Osteoblast (primary cell): ENCODE measurements around the gene NHERF2. TPM values are rescaled to one million over a fixed set of nuclear protein-coding genes. Genes with fewer than 3 reads are reported as not detected.

Source experiments
- DNase-seq: peaks from one replicate; pipeline ENCODE4 v3.0.0; 2011; ENCODE audit warnings: low spot score, mixed read lengths; ENCODE audit not compliant: insufficient read length; ENCODE audit errors: missing footprints
- H2AFZ ChIP-seq: 2 replicates; pipeline ENCODE4 v1.6.0; 2011; ENCODE audit warnings: mild to moderate bottlenecking, low read length
- H3K27ac ChIP-seq: 2 replicates; pipeline ENCODE4 v1.5.1; 2011; ENCODE audit warnings: mild to moderate bottlenecking, low read depth, low read length, moderate library complexity
- H3K27me3 ChIP-seq: 2 replicates; pipeline ENCODE4 v1.6.0; 2012; ENCODE audit warnings: mild to moderate bottlenecking, control low read depth, inconsistent platforms, low read length, moderate library complexity; ENCODE audit not compliant: insufficient read depth
- H3K36me3 ChIP-seq: 2 replicates; pipeline ENCODE4 v1.5.1; 2011; ENCODE audit warnings: mild to moderate bottlenecking, low read length, control low read depth, moderate library complexity; ENCODE audit not compliant: insufficient read depth
- H3K4me1 ChIP-seq: 2 replicates; pipeline ENCODE4 v1.5.1; 2011; ENCODE audit warnings: mild to moderate bottlenecking, low read length, control low read depth, moderate library complexity; ENCODE audit not compliant: insufficient read depth
- H3K4me2 ChIP-seq: 2 replicates; pipeline ENCODE4 v1.6.0; 2011; ENCODE audit warnings: mild to moderate bottlenecking, low read length; ENCODE audit not compliant: insufficient read depth
- H3K4me3 ChIP-seq: fragments of 200-600 bp; sonication (generic); 3 replicates; pipeline ENCODE4 v1.5.1; 2012; ENCODE audit warnings: mild to moderate bottlenecking, low read length, inconsistent platforms; ENCODE audit not compliant: insufficient read depth
- H3K79me2 ChIP-seq: 2 replicates; pipeline ENCODE4 v1.6.0; 2012; ENCODE audit warnings: mild to moderate bottlenecking, low read length, control low read depth, inconsistent platforms; ENCODE audit not compliant: insufficient read depth
- H3K9me3 ChIP-seq: 2 replicates; pipeline ENCODE4 v1.5.1; 2011; ENCODE audit warnings: low read depth, low read length, control low read depth
- H4K20me1 ChIP-seq: 2 replicates; pipeline ENCODE4 v1.6.0; 2012; ENCODE audit warnings: mild to moderate bottlenecking, low read length, control low read depth; ENCODE audit not compliant: insufficient read depth
- CTCF ChIP-seq: IDR thresholded peaks from 2 replicates; pipeline ENCODE4 v1.5.1; 2011; ENCODE audit warnings: mild to moderate bottlenecking, low read depth, low read length, moderate library complexity; ENCODE audit errors: extremely low read depth
- total RNA-seq: library from RNA; depleted of rRNA; stranded (reverse); fragments of >200 nt; gene quantifications from 2 replicates; pipeline ENCODE4 v1.2.3, GENCODE V29; 2012

The NHERF2 gene
- total RNA-seq, 1 donor, result 33.7 TPM

DNA sequence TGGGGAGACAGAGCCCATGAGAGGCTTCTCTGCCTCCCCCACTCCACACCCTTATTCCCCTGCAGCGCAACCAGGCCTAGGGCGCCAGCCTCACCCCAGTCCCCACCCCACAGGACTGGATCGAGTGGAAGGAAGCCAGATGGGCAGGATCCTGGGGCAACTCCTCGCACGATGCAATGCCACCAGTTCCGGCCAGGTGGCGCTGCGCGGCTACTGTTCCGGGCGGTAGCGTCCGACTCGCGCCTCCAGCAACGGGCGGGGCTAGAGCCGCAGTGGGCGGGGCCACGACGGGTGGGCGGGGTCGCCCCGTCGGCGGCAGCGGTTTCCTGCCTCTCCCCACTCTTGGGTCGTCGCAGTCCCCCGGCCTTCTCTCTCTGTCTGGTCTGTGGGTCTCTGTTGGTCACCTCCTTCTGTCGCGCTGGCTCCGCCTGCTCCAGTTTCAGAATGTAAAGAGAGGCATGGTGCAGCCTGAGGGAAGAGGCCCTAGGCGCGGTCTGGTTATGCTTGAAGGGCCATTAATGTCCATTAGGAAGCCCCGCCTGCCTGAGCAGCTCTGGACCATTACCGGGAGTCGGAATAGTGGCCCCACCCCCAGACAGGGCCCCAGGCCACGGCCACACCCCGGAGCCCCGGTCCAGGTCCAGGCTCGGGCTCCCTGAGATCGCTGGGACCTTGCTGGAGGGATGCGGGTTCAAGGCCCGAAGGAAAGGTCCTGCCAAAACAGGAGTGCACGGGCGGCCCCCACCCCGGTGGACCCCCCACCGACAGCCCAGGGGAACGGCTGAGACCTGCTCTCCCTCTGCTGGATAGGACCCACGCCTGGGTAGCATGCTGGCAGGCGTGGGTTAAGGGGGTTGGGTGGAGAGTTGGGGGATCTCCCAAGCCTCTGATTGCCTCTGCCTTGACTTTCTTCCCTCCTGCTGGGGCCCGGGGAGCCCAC, 3.3 kb upstream of the NHERF2 start:
- peaks cover 19% of the 10 kb centered on the region for H3K27me3 ChIP-seq
- H3K9me3 ChIP-seq, result no peaks in the 10 kb centered on the region
- peak; percentile 82 for TF ChIP-seq CTCF
- H3K36me3 ChIP-seq, result no peaks in the 10 kb centered on the region
- peak; percentile 100 for DNase-seq
- H3K79me2 ChIP-seq, result peaks cover 12% of the 10 kb centered on the region
- peaks cover 11% of the 10 kb centered on the region for H4K20me1 ChIP-seq
- H3K4me2 ChIP-seq, result peak overlapping the region; percentile 91
- H3K27ac ChIP-seq, result no peak overlapping the region
- H3K4me3 ChIP-seq, result peak overlapping the region; percentile 70
- H3K4me1 ChIP-seq, result peaks cover 15% of the 10 kb centered on the region
- peak overlapping the region; percentile 97 for H2AFZ ChIP-seq

DNA sequence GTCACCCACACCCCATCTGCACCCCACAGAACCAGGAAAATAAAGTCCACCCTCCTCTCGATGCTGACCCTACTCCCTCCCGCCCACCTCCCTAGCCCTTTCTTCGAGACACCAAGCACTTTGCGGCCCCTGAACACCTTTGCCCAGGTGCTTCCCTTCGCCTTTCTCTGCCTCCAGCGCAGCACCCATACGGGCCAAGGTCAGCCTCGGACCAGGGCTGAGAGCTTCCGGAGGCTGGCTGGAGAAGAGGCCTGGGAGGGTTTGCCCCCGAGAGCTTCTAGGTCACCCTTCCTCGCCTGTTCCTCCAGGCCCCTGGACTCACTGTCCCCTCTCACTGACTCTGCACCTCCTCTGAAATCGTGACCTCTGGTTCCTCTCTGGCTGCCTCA, 2.7 kb upstream of the NHERF2 start:
- TF ChIP-seq CTCF, result no peak
- no peak overlapping the region for H2AFZ ChIP-seq
- no peak overlapping the region for H3K4me2 ChIP-seq

GRCh38 chr16:2025251-2025650, 1.5 kb upstream of the NHERF2 start:
- peaks cover 16% of the 10 kb centered on the region for H4K20me1 ChIP-seq
- peaks cover 15% of the 10 kb centered on the region for H3K79me2 ChIP-seq
- no peak overlapping the region for H3K4me3 ChIP-seq
- peaks cover 18% of the 10 kb centered on the region for H3K4me1 ChIP-seq
- H3K27me3 ChIP-seq, result peaks cover 6% of the 10 kb centered on the region
- H3K4me2 ChIP-seq, result no peak overlapping the region
- no peaks in the 10 kb centered on the region for H3K9me3 ChIP-seq
- TF ChIP-seq CTCF, result no peak
- DNase-seq, result no peak
- H3K36me3 ChIP-seq, result no peaks in the 10 kb centered on the region
- H2AFZ ChIP-seq, result no peak overlapping the region
- H3K27ac ChIP-seq, result no peak overlapping the region

More for the DNA sequence above, 2.7 kb upstream of the NHERF2 start:
- Histone ChIP-seq H3K27me3 (peaks cover 15% of the 10 kb centered on the region), H3K79me2 (peaks cover 15% of the 10 kb centered on the region), H4K20me1 (peaks cover 16% of the 10 kb centered on the region), H3K27ac (no peak overlapping the region), H3K4me1 (peaks cover 18% of the 10 kb centered on the region), H3K36me3 (no peaks in the 10 kb centered on the region), H3K4me3 (no peak overlapping the region), H3K9me3 (no peaks in the 10 kb centered on the region)
- no peak for DNase-seq

- Histone ChIP-seq H2AFZ (peak overlapping the region; percentile 20), H3K36me3 (no peaks in the 10 kb centered on the region), H3K9me3 (no peaks in the 10 kb centered on the region), H3K4me1 (peaks cover 18% of the 10 kb centered on the region), H4K20me1 (peaks cover 16% of the 10 kb centered on the region), H3K4me2 (peak overlapping the region; percentile 73), H3K4me3 (peak overlapping the region; percentile 61), H3K27ac (no peak overlapping the region), H3K79me2 (peaks cover 15% of the 10 kb centered on the region), H3K27me3 (no peaks in the 10 kb centered on the region)
- no peak for DNase-seq
- no peak for TF ChIP-seq CTCF
These were observed 733 bp upstream of the NHERF2 start for GRCh38 chr16:2025878-2026460.
